HL-60/S4 treated with phorbol 12-myristate 13-acetate at 8.2 ng/mL for 4 days and 3 days (cell line): ENCODE data around the gene ZBTB18.

ENCODE experiments used
- in situ Hi-C: fragments of 300-500 bp; cut with MboI; formaldehyde crosslinking; loops from 2 replicates; pipeline ENCODE4 v1.15.0; 2022; ENCODE audit warnings: low sequenced_read_pairs

The ZBTB18 gene

GRCh38 chr1:244083383-244083943, 32.4 kb downstream of the ZBTB18 start:
- in situ Hi-C loops, result no loop called here

DNA sequence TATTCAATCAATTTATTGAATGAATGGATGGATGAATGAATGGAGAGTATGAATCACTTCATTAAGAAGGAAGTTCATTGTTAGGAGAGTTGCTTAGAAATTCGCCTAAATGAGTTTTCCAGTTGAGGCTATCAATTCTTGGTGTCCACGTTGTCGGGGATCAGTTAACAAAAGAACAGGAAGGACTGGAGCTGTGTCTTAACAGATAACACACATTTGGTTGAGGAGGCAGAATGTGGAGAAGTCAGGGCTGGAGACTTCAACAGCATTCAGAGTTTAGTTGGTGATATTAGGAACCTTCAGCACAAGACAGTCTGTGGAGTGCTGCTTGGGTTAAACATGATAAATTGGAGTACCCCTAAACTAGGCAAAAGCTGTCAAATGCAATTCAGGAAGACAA, 33.7 kb downstream of the ZBTB18 start:
- in situ Hi-C loops, result no loop called here

DNA sequence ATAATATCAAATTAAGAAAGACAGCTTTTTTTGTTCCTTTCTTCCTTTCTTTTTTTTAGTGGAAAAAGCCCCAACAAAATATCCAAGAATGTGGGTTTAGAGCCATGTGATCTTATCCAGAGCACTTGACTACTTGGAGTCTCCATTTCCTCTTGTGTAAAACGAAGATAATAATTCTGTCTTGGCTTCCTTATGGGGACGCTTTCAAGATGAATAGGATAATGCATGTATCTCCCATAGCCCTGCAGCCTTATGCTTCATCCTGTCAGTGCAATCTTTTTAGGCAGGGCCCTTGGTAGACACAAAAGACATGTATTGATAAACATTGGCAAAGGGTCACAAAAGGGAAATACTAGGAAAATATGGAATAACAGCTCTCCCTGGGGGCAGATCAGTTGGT, 34.8 kb downstream of the ZBTB18 start:
- in situ Hi-C loops, result no loop called here

DNA sequence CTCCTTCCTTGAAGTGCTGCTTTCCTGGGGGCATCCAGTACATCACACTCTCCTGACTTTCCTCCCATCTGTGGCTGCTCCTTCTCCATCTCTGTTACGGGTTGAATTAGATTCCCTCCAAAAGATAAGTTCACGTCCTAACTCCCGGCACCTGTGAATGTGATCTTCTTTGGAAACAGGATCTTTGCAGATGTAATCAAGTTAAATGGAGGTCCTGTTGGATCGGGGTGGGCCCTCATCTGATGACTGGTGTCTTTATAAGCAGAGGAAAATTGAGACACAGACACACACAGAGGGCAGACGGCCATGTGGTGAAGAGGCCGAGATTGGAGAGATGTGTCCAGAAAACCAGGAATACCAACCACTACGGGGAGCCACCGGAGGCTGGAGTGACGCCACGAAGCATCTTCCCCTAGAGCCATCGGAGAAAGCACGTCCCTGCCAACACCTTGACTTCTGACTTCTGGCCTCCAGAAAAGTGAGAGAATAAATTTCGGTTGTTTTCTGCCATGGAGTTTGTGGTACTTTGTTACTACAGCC, 36.0 kb downstream of the ZBTB18 start:
- in situ Hi-C loops, result no loop called here

- in situ Hi-C loops, result no loop called here
Observed at GRCh38 chr1:244087611-244088010, 36.5 kb downstream of the ZBTB18 start.

DNA sequence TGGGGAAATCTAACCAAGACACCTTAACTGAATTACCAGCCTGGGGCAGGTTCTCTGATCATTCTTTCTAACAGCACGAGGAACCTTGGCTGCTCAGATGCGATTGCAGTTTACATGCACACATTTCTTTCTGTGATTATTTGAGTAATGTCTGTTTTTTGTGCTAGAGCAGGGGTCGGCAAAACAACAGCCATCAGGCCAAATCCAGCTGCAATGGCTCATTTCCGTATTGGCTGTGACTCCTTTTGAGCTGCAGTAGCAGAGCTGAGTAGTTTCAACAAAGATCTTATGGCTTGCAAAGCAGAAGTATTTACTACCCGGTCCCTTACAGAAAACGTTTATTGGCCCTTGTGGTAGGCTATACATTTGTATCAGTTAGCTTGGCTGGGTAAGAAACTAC, 37.1 kb downstream of the ZBTB18 start:
- in situ Hi-C loops, result no loop called here

GRCh38 chr1:244089561-244089960, 38.5 kb downstream of the ZBTB18 start:
- in situ Hi-C loops, result no loop called here

DNA sequence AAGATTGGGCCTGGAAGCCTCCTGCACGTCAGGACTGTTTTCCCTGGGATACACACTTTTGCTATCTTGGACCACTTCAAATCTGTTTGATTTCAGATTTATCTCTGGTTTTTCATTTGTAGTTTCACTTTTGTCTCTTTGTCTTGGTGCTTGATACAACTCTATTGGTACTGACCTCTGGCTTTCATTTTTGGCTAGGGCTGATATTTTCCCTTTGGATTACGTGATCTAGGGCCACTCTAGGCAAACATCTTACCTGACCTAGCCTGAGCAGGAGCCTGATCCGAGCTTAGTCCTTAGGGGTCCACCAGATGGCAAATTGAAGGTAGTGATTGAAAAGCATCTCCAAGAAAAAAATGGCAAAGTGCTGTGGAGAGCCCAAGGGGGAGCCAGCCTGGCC, 39.6 kb downstream of the ZBTB18 start:
- in situ Hi-C loops, result no loop called here

DNA sequence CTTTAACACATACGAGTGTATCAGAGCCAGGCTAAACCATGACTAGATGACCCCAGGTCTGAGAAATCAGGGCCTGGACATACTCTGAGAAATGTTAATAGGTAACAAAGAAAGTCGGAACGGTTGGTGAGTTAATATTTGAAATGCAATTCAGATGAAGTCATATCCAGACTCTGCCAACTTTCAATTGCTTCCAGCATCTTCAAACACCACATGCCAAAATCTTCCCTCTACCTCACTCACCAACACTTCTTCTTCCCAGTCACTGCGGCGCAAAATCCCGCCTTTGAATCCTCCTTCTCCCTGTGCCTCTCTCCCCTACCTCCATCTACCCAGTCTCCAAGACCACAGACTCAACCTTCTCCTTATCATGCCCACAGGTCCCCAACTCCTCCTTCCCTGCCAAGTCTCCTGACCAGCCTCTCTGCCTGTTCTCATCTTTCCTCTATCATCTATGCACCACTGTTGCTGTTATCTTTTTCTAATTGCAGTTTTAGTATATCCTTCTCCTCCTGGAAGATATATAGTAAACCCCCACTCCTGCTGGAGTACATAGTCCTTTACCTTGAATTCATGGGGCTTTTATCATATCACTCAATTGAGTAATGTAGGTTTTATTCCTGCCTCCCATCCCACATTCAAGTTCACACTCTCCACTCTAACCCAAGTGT, 41.3 kb downstream of the ZBTB18 start:
- in situ Hi-C loops, result no loop called here

DNA sequence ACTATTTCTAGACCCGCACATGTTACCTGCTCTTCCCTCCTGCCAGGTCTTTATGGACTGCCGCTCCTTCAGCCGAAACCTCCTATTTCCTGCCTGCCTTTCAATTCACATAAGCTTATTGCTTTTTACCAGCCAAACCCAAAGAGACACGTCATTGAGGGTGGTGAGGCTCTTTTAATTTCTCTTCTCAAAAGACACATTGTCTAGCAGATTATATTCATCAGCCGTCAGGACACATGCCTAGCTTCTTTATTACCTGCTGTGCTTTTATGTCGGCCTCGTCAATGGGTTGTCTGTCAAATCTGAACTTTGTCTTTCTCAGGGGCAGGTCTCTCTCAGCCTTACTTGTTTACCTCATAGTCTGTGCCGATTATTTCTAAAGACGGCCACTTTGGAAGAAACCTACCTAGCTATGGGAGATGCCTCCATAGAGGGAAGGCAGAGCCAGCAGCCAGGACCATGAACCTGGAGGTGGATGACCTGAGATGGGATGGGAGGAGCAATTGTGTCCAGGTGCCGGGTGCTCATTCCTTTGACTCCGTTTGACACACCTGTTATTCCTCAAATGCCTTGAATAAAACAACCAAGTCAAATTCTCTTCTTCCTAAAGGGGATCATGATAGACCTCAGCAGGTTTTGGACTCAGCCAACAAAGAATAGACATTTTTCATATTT, 42.0 kb downstream of the ZBTB18 start:
- in situ Hi-C loops, result no loop called here

DNA sequence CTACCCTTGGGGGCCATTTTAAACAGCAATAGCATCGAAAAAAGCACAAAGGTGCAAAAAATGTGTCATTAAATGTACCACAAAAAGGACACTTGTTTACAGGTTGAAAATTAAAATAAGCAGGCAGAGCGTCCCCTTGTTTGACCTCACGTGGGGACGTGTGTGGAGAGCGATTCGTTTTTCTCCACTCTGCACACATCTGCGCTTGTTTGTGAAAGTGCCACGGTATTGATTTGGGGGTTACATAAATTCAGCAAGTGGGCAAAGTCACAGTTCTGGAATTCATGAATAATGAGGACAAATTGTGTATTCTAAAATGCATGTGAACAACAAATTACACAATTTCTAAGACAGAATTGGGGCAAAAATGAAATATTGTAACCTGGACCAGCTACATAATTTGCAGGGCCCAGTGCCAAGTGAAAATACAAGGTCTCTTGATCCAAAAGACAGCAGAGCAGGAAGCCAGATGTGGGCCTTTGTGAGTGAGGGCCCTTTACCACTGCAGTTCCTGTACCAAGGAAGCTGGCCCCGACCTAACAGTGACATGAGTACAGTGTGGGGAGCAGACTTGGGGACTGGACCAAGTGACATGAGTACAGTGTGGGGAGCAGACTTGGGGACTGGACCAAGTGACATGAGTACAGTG, 43.9 kb downstream of the ZBTB18 start:
- in situ Hi-C loops, result no loop called here

GRCh38 chr1:244095529-244095911, 44.4 kb downstream of the ZBTB18 start:
- in situ Hi-C loops, result no loop called here

DNA sequence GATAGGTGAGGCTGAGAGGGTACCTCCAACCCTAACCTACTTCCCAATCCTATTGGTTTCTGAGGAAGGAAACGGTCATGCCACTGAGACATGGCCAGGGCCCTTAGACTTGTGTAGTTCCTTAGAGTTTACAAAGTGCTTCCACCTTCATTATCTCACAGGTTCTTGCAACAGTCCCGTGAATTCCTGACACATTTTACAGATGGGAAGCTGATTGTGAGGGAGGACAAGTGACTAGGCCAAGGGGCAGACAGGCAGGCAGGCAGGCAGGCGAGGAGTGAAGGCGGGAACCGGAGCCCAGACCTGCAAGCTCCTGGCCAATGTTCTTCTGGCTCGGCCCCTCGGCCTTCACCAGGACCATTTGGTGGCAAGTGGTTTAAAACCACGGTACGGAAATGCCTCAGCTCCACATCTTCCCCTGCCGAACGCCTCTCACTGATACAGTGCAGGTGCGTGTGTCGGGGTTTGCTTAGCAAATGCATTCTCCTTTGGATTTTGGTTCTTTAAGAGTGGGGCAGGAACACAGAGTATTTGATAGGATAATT, 45.1 kb downstream of the ZBTB18 start:
- in situ Hi-C loops, result no loop called here

DNA sequence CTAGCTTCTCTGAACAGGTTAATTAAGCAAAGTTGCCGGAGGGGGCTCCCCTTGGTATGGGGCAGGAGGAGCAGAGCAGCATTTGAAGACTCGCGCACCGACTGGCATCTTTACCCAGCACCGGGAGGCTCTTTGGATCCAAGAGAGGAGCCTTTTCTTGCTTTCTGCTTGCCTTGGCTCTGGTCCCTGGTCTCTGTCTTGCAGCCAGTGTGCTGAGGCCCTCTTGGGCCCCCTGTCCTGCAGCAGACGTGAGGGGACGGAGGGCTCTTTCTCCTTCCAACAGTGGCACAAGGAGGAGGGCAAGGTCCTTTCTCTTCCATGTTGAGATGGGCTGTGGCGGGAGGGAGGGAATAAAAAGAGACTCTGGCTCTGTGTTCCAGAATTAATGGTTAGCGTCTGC, 45.6 kb downstream of the ZBTB18 start:
- in situ Hi-C loops, result no loop called here

DNA sequence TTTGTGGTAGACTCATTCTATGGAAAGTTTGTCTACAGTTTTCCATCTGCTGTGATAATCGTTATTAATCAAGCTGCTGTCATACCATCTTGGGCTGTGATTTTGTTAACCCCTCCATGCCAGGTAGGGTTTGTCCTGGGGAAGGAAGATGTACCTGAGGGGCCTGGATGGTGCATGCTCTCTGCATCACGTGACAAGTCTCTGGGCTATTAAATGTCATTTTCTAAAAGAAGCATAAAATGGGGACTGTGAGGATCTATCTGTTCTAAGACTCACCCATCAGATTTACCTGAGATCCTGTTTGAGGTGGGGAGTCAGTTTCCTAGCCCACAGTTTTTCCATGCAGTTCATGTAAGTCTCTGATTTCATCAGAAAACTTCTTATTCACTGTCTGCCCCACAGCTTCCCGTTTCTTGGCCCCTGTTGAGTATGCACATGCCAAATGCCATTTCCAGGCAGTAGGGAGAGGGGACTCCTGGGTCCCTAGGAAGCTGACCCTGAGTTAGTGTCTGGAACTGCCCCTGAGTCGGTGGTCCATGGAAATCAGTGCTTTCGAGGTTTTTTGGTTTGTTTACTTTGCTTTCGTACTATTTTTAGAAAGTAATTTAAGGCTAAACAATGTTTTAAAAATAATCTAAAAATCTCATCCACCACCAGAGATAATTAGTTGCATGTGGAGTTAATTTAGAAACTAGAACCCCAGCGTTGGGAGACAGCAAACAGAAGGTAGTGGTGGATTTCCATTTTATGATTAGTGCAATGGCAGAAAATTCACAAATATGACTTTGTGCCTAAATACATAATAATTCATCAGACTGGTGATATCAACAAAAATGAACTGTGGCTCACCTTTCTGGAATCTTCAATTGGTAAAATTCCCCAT, 46.7 kb downstream of the ZBTB18 start:
- in situ Hi-C loops, result no loop called here

DNA sequence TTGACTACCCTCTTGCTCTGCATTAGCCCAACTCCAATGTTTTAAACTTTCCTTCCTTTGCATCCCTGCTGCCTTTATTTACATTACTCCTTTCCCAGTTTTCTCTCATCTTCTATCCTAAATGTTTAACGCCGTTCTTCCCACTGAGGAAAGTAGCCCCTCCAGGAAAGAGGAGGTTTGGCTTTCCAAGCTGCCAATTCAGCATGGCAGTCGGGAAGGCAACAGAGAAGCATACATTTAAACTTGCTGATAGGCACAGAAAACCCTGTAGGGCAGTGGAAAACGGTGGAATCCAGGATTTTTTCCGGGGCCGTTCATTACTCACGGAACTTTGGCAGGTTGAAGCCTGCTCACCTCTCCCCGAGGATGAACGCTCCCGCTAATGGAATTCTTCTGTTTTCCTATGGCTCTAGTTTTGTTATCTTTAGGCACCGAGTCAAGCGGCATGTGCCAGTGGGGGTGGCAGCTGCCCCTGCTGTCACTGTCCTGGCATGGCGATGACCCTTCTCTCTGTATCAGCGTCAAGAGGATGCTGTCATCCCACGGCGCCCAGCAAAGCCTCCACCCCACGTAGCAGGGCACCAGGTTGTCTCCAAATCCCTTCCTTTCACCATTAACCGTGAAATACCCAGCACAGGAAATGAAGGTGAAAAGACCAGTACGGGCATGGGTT, 48.3 kb downstream of the ZBTB18 start:
- in situ Hi-C loops, result no loop called here

GRCh38 chr1:244100276-244100675, 49.2 kb downstream of the ZBTB18 start:
- in situ Hi-C loops, result no loop called here

GRCh38 chr1:244100704-244101453, 49.8 kb downstream of the ZBTB18 start:
- in situ Hi-C loops, result no loop called here

DNA sequence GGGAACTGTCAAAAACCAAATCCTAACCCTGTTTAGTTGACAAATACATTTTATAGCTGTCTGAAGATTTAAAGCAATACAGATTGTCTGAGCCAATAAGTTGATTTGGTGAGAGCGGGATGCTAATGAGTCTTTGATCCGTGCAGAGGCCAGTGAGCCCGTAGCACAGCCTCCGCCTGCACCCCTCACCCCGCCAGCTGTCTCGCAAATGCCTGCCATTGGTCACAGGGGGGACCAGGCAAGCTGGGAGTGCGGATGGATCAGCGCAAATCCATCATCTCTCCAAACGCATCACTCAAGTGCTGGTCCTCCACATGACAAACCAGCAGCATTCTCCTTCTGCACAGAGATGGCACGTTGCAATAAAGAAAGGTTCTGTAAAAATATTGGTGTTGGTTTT, 51.0 kb downstream of the ZBTB18 start:
- in situ Hi-C loops, result no loop called here
